Progenitor cell of endocrine pancreas (in vitro differentiated cells): ENCODE measurements around the gene POLR2A. TPM values are rescaled to one million over a fixed set of nuclear protein-coding genes. Genes with fewer than 3 reads are reported as not detected.
A peak's percentile ranks its signal among the peaks of the same experiment; 100 is the strongest.

ENCODE experiments used
- DNase-seq: peaks from one replicate; pipeline ENCODE4 v3.0.0; 2021; ENCODE audit warnings: low spot score; ENCODE audit not compliant: unreplicated experiment
- H3K27ac Mint-ChIP-seq: 2 replicates; pipeline ENCODE4 v1.8.0; 2021; ENCODE audit warnings: mild to moderate bottlenecking, moderate library complexity, mixed read lengths
- H3K27me3 Mint-ChIP-seq: 2 replicates; pipeline ENCODE4 v1.8.0; 2021; ENCODE audit warnings: mixed read lengths
- H3K36me3 Mint-ChIP-seq: 2 replicates; pipeline ENCODE4 v1.8.0; 2022; ENCODE audit warnings: mixed read lengths; ENCODE audit not compliant: insufficient read depth
- H3K4me1 Mint-ChIP-seq: 2 replicates; pipeline ENCODE4 v1.8.0; 2021; ENCODE audit warnings: low read depth, mixed read lengths
- H3K4me3 Mint-ChIP-seq: 2 replicates; pipeline ENCODE4 v1.8.0; 2021; ENCODE audit warnings: low read depth, mild to moderate bottlenecking, moderate library complexity, mixed read lengths
- H3K9me3 Mint-ChIP-seq: 2 replicates; pipeline ENCODE4 v1.8.0; 2021; ENCODE audit warnings: low read depth, mixed read lengths
- total RNA-seq: library from RNA; stranded (reverse); gene quantifications from 2 replicates; pipeline ENCODE4 v1.2.1, GENCODE V29; 2021
- TF ChIP-seq, protein P1 (sequence below): fragments of 200-600 bp; sonication (generic); IDR thresholded peaks from one replicate; pipeline ENCODE4 v1.5.0; 2021; ENCODE audit warnings: antibody characterized with exemption, mild to moderate bottlenecking; ENCODE audit not compliant: unreplicated experiment

POLR2A gene
- total RNA-seq, 1 donor from 2014 or later, result 195 TPM

DNA sequence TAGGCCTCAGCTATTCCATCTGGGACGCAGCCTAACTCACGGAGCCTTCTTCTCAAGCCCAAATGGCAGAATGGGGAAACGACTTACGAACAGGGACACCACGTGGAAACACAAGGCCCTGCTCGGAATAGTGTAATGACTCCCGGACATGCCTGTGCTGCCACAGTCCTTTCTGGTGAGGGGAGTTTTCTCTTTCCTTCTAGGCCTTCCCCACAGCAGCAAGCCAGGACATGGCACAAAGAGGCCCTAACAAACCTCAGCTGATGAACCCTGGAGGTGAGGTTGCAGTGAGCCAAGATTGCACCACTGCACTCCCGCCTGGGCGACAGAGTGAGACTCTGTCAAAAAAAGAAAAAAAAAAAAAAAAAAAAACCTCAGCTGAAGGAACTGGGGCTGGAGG lies 20.1 kb upstream of the POLR2A start:
- H3K36me3 Mint-ChIP-seq, result no peaks in the 10 kb centered on the region
- no peaks in the 10 kb centered on the region for H3K27me3 Mint-ChIP-seq
- no peak for DNase-seq
- no peak overlapping the region for H3K4me3 Mint-ChIP-seq
- peaks cover 4% of the 10 kb centered on the region for H3K4me1 Mint-ChIP-seq
- no peak overlapping the region for H3K27ac Mint-ChIP-seq
- TF ChIP-seq, protein P1, sequence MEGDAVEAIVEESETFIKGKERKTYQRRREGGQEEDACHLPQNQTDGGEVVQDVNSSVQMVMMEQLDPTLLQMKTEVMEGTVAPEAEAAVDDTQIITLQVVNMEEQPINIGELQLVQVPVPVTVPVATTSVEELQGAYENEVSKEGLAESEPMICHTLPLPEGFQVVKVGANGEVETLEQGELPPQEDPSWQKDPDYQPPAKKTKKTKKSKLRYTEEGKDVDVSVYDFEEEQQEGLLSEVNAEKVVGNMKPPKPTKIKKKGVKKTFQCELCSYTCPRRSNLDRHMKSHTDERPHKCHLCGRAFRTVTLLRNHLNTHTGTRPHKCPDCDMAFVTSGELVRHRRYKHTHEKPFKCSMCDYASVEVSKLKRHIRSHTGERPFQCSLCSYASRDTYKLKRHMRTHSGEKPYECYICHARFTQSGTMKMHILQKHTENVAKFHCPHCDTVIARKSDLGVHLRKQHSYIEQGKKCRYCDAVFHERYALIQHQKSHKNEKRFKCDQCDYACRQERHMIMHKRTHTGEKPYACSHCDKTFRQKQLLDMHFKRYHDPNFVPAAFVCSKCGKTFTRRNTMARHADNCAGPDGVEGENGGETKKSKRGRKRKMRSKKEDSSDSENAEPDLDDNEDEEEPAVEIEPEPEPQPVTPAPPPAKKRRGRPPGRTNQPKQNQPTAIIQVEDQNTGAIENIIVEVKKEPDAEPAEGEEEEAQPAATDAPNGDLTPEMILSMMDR, result no peak
- H3K9me3 Mint-ChIP-seq, result no peaks in the 10 kb centered on the region

DNA sequence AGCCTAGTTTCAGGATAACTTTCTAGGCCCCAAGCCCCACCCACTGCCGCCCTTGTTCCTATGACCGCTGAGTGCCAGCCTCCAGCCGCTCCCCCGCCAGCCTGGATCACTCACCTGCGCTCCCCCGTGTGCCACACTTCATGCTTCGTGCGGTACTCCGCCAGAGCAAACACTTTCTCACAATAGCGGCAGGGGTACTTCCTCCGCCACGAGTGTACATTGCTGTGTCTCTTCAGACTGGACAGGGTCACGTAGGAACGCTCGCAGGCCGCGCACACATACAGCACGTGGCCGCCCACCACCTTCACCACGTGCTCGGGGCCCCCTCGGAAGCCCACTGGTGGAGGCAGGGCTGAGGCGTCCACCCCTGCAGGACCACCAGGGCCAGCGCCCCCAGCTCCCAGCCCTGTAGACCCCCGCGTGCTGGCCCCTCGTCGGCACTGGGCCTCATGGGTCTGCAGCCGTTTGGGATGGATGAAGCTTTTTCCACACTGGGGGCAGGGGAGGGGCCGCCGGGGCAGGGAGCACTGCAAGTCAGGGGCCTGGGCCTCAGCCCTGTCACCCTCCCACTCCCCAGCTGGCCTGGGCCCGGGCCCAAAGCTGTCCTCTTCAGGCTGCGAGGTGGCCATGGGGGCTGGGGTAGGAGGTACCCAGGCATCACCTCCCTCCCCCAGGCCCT lies 18.4 kb upstream of the POLR2A start:
- no peak for DNase-seq
- Mint-ChIP-seq H3K27me3 (no peaks in the 10 kb centered on the region), H3K4me3 (no peak overlapping the region), H3K4me1 (peaks cover 4% of the 10 kb centered on the region), H3K27ac (no peak overlapping the region), H3K36me3 (no peaks in the 10 kb centered on the region), H3K9me3 (no peaks in the 10 kb centered on the region)
- TF ChIP-seq, protein P1, result no peak

DNA sequence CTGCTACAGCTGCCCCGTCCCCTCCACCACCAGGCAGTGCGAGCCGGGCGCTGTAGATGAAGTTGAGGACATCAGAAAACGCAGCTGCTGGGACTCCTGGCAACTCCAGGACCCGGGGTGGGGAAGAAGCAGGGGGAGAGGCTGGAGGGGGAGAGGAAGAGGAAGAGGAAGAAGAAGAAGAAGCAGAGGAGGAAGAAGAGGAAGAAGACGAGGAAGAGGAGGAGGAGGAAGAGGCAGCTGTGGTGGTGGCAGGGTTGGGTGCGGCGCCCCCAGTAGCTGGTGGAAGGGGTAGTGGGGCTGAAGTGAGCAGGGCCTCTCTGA lies 17.9 kb upstream of the POLR2A start:
- Mint-ChIP-seq H3K4me1 (peaks cover 4% of the 10 kb centered on the region), H3K27me3 (no peaks in the 10 kb centered on the region), H3K27ac (no peak overlapping the region), H3K9me3 (no peaks in the 10 kb centered on the region), H3K36me3 (no peaks in the 10 kb centered on the region), H3K4me3 (no peak overlapping the region)
- TF ChIP-seq, protein P1, result no peak
- no peak for DNase-seq

DNA sequence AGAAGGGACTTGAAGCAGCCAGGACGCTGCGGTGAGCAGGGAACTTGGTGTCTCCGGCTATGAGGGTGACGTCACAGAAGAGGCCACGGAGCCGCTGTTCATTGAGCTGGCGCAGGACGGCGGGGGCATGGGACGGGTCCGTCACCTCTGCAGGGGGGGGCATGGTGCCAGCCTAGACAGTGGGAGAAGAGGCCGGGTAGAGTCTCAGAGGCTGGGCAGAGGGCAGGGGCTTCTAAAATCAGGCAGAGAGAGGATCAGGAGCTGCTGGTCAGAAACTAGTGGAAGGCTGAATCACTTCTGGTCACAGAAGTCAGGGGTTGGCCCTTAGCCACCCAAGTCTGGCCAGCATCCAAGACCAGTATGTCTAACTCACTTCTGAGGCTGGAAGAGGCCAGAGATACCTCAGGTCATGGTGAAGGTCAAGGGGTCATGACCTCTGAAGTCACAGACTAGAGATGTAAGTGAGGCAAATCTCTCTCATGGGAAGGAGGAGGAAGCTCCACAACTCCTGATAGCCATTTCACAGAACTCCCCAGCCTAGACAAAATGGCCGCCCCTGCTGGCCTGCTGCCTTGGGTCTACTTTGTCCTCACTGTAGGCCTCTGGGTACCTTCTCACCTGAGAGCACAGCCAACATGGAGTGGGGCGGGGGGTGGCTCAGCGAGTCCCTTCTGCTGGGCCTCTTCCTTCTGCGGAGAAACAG lies 17.4 kb upstream of the POLR2A start:
- DNase-seq, result no peak
- H3K4me3 Mint-ChIP-seq, result no peak overlapping the region
- no peak overlapping the region for H3K27ac Mint-ChIP-seq
- TF ChIP-seq, protein P1, result no peak
- H3K4me1 Mint-ChIP-seq, result peaks cover 4% of the 10 kb centered on the region
- H3K36me3 Mint-ChIP-seq, result no peaks in the 10 kb centered on the region
- no peaks in the 10 kb centered on the region for H3K27me3 Mint-ChIP-seq
- no peaks in the 10 kb centered on the region for H3K9me3 Mint-ChIP-seq

DNA sequence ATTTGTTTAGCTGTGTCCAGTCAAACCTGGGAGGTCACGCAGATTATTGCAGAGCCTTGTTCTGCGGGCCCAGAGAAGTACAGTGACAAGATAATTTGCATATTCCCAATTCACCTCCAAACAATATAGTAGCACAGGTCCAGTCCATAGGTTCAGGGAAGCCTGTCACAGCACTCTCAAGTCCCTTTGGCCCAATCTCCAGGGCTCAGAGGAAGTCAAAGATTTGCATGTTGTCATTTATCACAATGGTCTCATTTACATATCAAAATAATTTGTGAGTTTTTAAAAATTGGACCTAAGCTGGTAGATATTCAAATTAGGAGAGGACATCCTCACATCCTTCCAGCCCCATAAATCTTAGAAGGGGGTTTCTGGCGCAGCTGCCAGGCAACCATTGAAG lies 16.7 kb upstream of the POLR2A start:
- peak overlapping the region; percentile 90 for H3K27ac Mint-ChIP-seq
- TF ChIP-seq, protein P1, result no peak
- no peak overlapping the region for H3K4me3 Mint-ChIP-seq
- DNase-seq, result no peak
- no peaks in the 10 kb centered on the region for H3K9me3 Mint-ChIP-seq
- H3K27me3 Mint-ChIP-seq, result no peaks in the 10 kb centered on the region
- H3K4me1 Mint-ChIP-seq, result peaks cover 4% of the 10 kb centered on the region
- H3K36me3 Mint-ChIP-seq, result no peaks in the 10 kb centered on the region
